Common myeloid progenitor, CD34-positive (primary cell): ENCODE results near the gene GLP1R.

ENCODE experiments used
- CTCF ChIA-PET: fragments of 350-600 bp; sonication (Branson Sonifier 250); formaldehyde crosslinking; loops from one replicate; lab custom pipeline; 2021; ENCODE audit warnings: antibody characterized with exemption; lab: Charles Lee
- POLR2A ChIA-PET: fragments of 350-600 bp; sonication (Branson Sonifier 250); formaldehyde crosslinking; loops from one replicate; lab custom pipeline; 2021; ENCODE audit warnings: antibody characterized with exemption; lab: Charles Lee
- DNase-seq, 3 donors: peaks; one replicate each; pipeline versions ENCODE4 v3.0.0 to v3.0.0-alpha.2; 2013
- H3K27ac ChIP-seq, 2 experiments: 1 replicate in 1 of 2; 2 replicates in 1 of 2; pipeline ENCODE4 v1.7.0; 2013; ENCODE audit warnings: inconsistent platforms in 2 of 2, low read length in 2 of 2, mild to moderate bottlenecking in 2 of 2, low read depth in 1 of 2, moderate library complexity in 1 of 2; ENCODE audit not compliant: severe bottlenecking in 2 of 2, insufficient read depth in 1 of 2, poor library complexity in 1 of 2
- H3K27me3 ChIP-seq, 5 experiments: replicated peaks in 2 of 5; 1 replicate in 3 of 5; 2 replicates in 2 of 5; pipeline versions ENCODE4 v1.6.1 to v1.7.0; 2013; ENCODE audit warnings: low read length in 4 of 5, mild to moderate bottlenecking in 2 of 5, moderate library complexity in 2 of 5, inconsistent platforms in 1 of 5; ENCODE audit not compliant: insufficient read depth in 5 of 5, control insufficient read depth in 4 of 5
- H3K36me3 ChIP-seq, 4 experiments: 1 replicate in 2 of 4; 2 replicates in 2 of 4; pipeline versions ENCODE4 v1.6.1 to v1.7.0; 2013; ENCODE audit warnings: low read length in 3 of 4, control low read depth in 1 of 4, mild to moderate bottlenecking in 1 of 4; ENCODE audit not compliant: control insufficient read depth in 4 of 4, insufficient read depth in 4 of 4
- H3K4me1 ChIP-seq, 4 experiments: 1 replicate in 3 of 4; 2 replicates in 1 of 4; pipeline versions ENCODE4 v1.6.1 to v1.7.1; 2013; ENCODE audit warnings: low read length in 3 of 4, mild to moderate bottlenecking in 3 of 4, control low read depth in 1 of 4, inconsistent platforms in 1 of 4, moderate library complexity in 1 of 4; ENCODE audit not compliant: control insufficient read depth in 4 of 4, insufficient read depth in 4 of 4; ENCODE audit errors: control extremely low read depth in 1 of 4
- H3K4me3 ChIP-seq, 7 experiments: 1 replicate in 4 of 7; 2 replicates in 3 of 7; pipeline versions ENCODE4 v1.5.1 to v1.7.0; 2013; ENCODE audit warnings: mild to moderate bottlenecking in 7 of 7, low read length in 6 of 7, moderate library complexity in 6 of 7, inconsistent platforms in 2 of 7, low read depth in 2 of 7, control low read depth in 1 of 7; ENCODE audit not compliant: insufficient read depth in 4 of 7, control insufficient read depth in 1 of 7; ENCODE audit errors: extremely low read depth in 1 of 7
- H3K9me3 ChIP-seq, 5 experiments: 1 replicate in 4 of 5; 2 replicates in 1 of 5; pipeline versions ENCODE4 v1.6.1 to v1.7.1; 2013; ENCODE audit warnings: low read length in 4 of 5, mild to moderate bottlenecking in 2 of 5, inconsistent platforms in 1 of 5, low read depth in 1 of 5, moderate library complexity in 1 of 5; ENCODE audit not compliant: control insufficient read depth in 4 of 5, insufficient read depth in 2 of 5; ENCODE audit errors: control extremely low read depth in 1 of 5
- WGBS: methylation state at CpG from one replicate; pipeline ENCODE4 v1.1.5; 2013; ENCODE audit not compliant: insufficient coverage; 5-methylcytosine and 5-hydroxymethylcytosine counted together

The GLP1R gene

GRCh38 chr6:39021779-39022178 is 26.8 kb upstream of the GLP1R start:
- POLR2A ChIA-PET: no interaction called here
- CTCF ChIA-PET: interaction anchor here (1.1 to 2.4 kb wide), 5 partner anchors 8 to 67 kb away, joined by 3 to 7 read pairs (median 3); no protein-coding TSS in a partner anchor
- H3K36me3 ChIP-seq: no peaks in the 10 kb centered on the region
- no CpG with 5 or more reads among the region's 1 CpG for WGBS
- no peaks in the 10 kb centered on the region for H3K4me1 ChIP-seq
- H3K4me3 ChIP-seq: no peak overlapping the region
- no peaks in the 10 kb centered on the region for H3K9me3 ChIP-seq
- peaks cover 2 to 50% (median 9%) of the 10 kb centered on the region in 5 experiments for H3K27me3 ChIP-seq
- DNase-seq: no peak
- H3K27ac ChIP-seq: no peak overlapping the region

GRCh38 chr6:39026175-39026574 is 22.4 kb upstream of the GLP1R start:
- POLR2A ChIA-PET: interaction anchor here (0.7 kb wide), 1 partner anchor 16 kb away, joined by 3 read pairs; no protein-coding TSS in a partner anchor
- CTCF ChIA-PET: interaction anchor here (0.9 to 2.0 kb wide), 6 partner anchors 14 to 285 kb away, joined by 3 to 5 read pairs (median 4); no protein-coding TSS in a partner anchor

GRCh38 chr6:39029156-39030011 is 19.2 kb upstream of the GLP1R start:
- WGBS: 82% methylated on average over 7 of the region's 13 CpGs
- peak; percentile 18 to 50 (median 39) for DNase-seq
- Histone ChIP-seq H3K27ac (no peak overlapping the region), H3K27me3 (peaks cover 13 to 75% (median 19%) of the 10 kb centered on the region in 5 experiments), H3K9me3 (no peaks in the 10 kb centered on the region), H3K4me1 (no peaks in the 10 kb centered on the region), H3K4me3 (no peak overlapping the region), H3K36me3 (no peaks in the 10 kb centered on the region)
- POLR2A ChIA-PET: no interaction called here
- CTCF ChIA-PET: interaction anchor here (0.7 to 1.7 kb wide), 5 partner anchors 9 to 48 kb away, joined by 3 to 7 read pairs (median 3); no protein-coding TSS in a partner anchor

More at GRCh38 chr6:39026175-39026574, 22.4 kb upstream of the GLP1R start:
- H3K9me3 ChIP-seq: no peaks in the 10 kb centered on the region
- no peaks in the 10 kb centered on the region for H3K4me1 ChIP-seq
- peaks cover 4 to 52% (median 10%) of the 10 kb centered on the region in 5 experiments for H3K27me3 ChIP-seq
- no peak for DNase-seq
- H3K36me3 ChIP-seq: no peaks in the 10 kb centered on the region
- 40% methylated on average over 2 of the region's 3 CpGs for WGBS
- no peak overlapping the region for H3K4me3 ChIP-seq
- no peak overlapping the region for H3K27ac ChIP-seq

- H3K27me3 ChIP-seq: peaks cover 19 to 92% (median 35%) of the 10 kb centered on the region in 5 experiments
- no peak for DNase-seq
- H3K4me3 ChIP-seq: no peak overlapping the region
- no peaks in the 10 kb centered on the region for H3K36me3 ChIP-seq
- peaks cover 0 to 9% (median 2%) of the 10 kb centered on the region in 4 experiments for H3K4me1 ChIP-seq
- ChIA-PET POLR2A (no interaction called here), CTCF (interaction anchor here (0.9 kb wide), 1 partner anchor 32 kb away, joined by 3 read pairs; no protein-coding TSS in a partner anchor)
- H3K9me3 ChIP-seq: no peaks in the 10 kb centered on the region
- H3K27ac ChIP-seq: no peak overlapping the region
- WGBS: 40% methylated on average over 6 of the region's 9 CpGs
These were observed 12.9 kb upstream of the GLP1R start for GRCh38 chr6:39035681-39036080.

GRCh38 chr6:39037082-39037508 is 11.5 kb upstream of the GLP1R start:
- Histone ChIP-seq H3K27me3 (peaks cover 19 to 93% (median 33%) of the 10 kb centered on the region in 5 experiments), H3K27ac (no peak overlapping the region), H3K4me1 (peaks cover 0 to 9% (median 2%) of the 10 kb centered on the region in 4 experiments), H3K9me3 (peaks cover 0 to 5% (median 0%) of the 10 kb centered on the region in 5 experiments), H3K4me3 (no peak overlapping the region), H3K36me3 (no peaks in the 10 kb centered on the region)
- 35% methylated on average over 3 of the region's 4 CpGs for WGBS
- ChIA-PET CTCF (interaction anchor here (0.7 kb wide), 1 partner anchor 12 kb away, joined by 3 read pairs; no protein-coding TSS in a partner anchor), POLR2A (interaction anchor here (0.7 kb wide), 1 partner anchor 369 kb away, joined by 3 read pairs; no protein-coding TSS in a partner anchor)
- DNase-seq: peak; percentile 25 to 69 (median 51)

GRCh38 chr6:39037707-39038106 is 10.9 kb upstream of the GLP1R start:
- CTCF ChIA-PET: interaction anchor here (0.7 kb wide), 1 partner anchor 13 kb away, joined by 3 read pairs; no protein-coding TSS in a partner anchor
- H3K9me3 ChIP-seq: peaks cover 0 to 5% (median 0%) of the 10 kb centered on the region in 5 experiments
- H3K27me3 ChIP-seq: peaks cover 16 to 93% (median 37%) of the 10 kb centered on the region in 5 experiments
- H3K27ac ChIP-seq: no peak overlapping the region
- POLR2A ChIA-PET: interaction anchor here (0.7 kb wide), 1 partner anchor 369 kb away, joined by 3 read pairs; no protein-coding TSS in a partner anchor
- WGBS: 66% methylated on average over 2 of the region's 6 CpGs
- H3K4me1 ChIP-seq: peaks cover 0 to 9% (median 2%) of the 10 kb centered on the region in 4 experiments
- H3K36me3 ChIP-seq: no peaks in the 10 kb centered on the region
- DNase-seq: no peak
- no peak overlapping the region for H3K4me3 ChIP-seq
